ENCODE data around the gene PDE7B. TPM values are rescaled to one million over a fixed set of nuclear protein-coding genes. Genes with fewer than 3 reads are reported as not detected.

The PDE7B gene
- total RNA-seq, 1 donor from 2014 or later, result 0.53 TPM

DNA sequence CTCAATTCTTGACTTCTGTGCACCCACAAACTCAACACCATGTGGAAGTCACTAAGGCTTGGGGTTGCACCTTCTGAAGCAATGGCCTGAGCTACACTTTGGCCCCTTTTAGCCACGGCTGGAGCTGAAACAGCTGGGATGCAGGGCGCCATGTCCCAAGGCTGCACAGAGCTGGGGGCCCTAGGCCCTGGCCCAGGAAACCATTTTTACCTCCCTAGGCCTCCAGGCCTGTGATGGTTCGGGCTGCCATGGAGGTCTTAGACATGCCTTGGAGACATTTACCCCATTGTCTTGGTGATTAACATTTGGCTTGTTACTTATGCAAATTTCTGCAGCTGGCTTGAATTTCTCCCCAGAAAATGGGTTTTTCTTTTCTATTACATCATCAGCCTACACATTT is 311.8 kb downstream of the PDE7B start:
- Histone ChIP-seq H3K4me3 (ENCODE audit: low read depth, low read length) (no peak overlapping the region), H3K36me3 (ENCODE audit: control insufficient read depth, insufficient read depth, low read length) (no peaks in the 10 kb centered on the region), H3K27me3 (ENCODE audit: control insufficient read depth, insufficient read depth, low read length) (no peaks in the 10 kb centered on the region)
- DNase-seq (ENCODE audit: low read depth) (no peak), FAIRE-seq (no peak)
- TF ChIP-seq CTCF (IDR thresholded peaks at IDR 0.05; ENCODE audit: insufficient read depth, low read length, severe bottlenecking), result no peak

GRCh38 chr6:136166815-136167214 is 315.3 kb downstream of the PDE7B start:
- Histone ChIP-seq H3K4me3 (ENCODE audit: low read depth, low read length) (no peak overlapping the region), H3K27me3 (ENCODE audit: control insufficient read depth, insufficient read depth, low read length) (no peaks in the 10 kb centered on the region), H3K36me3 (ENCODE audit: control insufficient read depth, insufficient read depth, low read length) (no peaks in the 10 kb centered on the region)
- TF ChIP-seq CTCF (IDR thresholded peaks at IDR 0.05; ENCODE audit: insufficient read depth, low read length, severe bottlenecking), result no peak
- no peak for FAIRE-seq
- DNase-seq (ENCODE audit: low read depth), result no peak

DNA sequence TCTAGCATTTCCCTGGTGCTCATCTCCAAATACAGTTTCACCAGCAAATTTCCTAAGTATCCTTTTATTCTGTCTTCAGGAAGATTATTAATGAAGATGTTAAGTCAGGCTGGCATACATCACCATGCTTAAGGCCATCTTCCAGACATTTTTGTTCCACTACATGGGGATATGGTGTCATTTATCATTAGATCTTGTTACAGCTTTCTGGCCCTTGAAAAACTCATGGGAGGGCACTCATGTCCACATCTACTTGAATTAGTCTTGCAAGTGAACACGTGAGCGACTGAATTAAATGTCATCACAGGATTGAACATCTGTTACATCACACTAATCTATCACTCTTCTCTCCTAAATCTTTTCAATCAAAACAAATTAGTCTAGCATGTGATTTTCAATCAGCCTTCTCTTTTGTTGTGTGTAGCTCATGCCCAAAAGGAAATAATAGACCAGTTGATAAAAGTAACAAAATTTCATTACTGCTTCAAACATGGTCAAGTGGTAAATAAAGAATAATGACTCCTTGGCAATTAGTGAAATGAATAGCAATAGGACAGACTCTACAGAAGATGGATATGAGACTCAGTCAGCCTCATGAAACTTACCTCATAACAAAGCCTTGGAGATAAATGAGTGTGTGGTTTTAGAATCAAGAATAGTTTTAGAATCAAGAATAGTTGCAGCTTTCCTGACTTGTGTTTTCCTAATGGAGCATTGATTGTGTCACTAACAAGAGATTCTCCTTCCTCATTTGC is 318.1 kb downstream of the PDE7B start:
- FAIRE-seq, result no peak

DNA sequence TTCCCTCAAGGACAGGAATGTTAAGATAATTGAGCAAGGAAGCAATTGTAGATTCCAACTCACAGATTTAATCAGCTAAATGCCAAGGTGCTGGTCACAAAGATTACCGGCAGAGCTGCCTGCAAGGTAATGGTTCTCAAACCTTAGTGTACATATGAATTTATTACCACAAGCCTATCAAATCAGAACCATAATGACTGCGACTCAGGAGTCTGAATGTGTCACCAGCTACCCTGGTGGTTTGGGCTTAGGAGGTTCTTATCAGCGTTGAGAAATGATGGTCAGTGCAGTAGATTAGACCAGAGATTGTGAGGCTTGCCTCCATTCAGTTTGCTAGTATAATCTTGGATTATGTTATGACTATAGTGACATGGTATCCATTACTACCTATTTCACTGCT is 319.7 kb downstream of the PDE7B start:
- Histone ChIP-seq H3K36me3 (ENCODE audit: control insufficient read depth, insufficient read depth, low read length) (no peaks in the 10 kb centered on the region), H3K4me3 (ENCODE audit: low read depth, low read length) (no peak overlapping the region), H3K27me3 (ENCODE audit: control insufficient read depth, insufficient read depth, low read length) (no peaks in the 10 kb centered on the region)
- TF ChIP-seq CTCF (IDR thresholded peaks at IDR 0.05; ENCODE audit: insufficient read depth, low read length, severe bottlenecking), result no peak
- FAIRE-seq (no peak), DNase-seq (ENCODE audit: low read depth) (no peak)

More for the DNA sequence above, 318.1 kb downstream of the PDE7B start:
- no peaks in the 10 kb centered on the region for H3K36me3 ChIP-seq (ENCODE audit: control insufficient read depth, insufficient read depth, low read length)
- H3K27me3 ChIP-seq (ENCODE audit: control insufficient read depth, insufficient read depth, low read length), result no peaks in the 10 kb centered on the region
- no peak overlapping the region for H3K4me3 ChIP-seq (ENCODE audit: low read depth, low read length)
- DNase-seq (ENCODE audit: low read depth), result no peak
- no peak for TF ChIP-seq CTCF (IDR thresholded peaks at IDR 0.05; ENCODE audit: insufficient read depth, low read length, severe bottlenecking)

- no peak for TF ChIP-seq CTCF (IDR thresholded peaks at IDR 0.05; ENCODE audit: insufficient read depth, low read length, severe bottlenecking)
- Histone ChIP-seq H3K27me3 (ENCODE audit: control insufficient read depth, insufficient read depth, low read length) (no peaks in the 10 kb centered on the region), H3K4me3 (ENCODE audit: low read depth, low read length) (no peak overlapping the region), H3K36me3 (ENCODE audit: control insufficient read depth, insufficient read depth, low read length) (no peaks in the 10 kb centered on the region)
- no peak for FAIRE-seq
- DNase-seq (ENCODE audit: low read depth), result no peak
Observed at GRCh38 chr6:136173519-136174507, 322.3 kb downstream of the PDE7B start.
